GM23248 (cell line): ENCODE measurements around the gene MYO7B. TPM values are rescaled to one million over a fixed set of nuclear protein-coding genes. Genes with fewer than 3 reads are reported as not detected.

Experiments used
- DNase-seq: peaks from one replicate; pipeline ENCODE4 v3.0.0-alpha.2; 2015
- H2AFZ ChIP-seq: fragments of 200-600 bp; sonication (generic); 2 replicates; pipeline ENCODE4 v1.6.1; 2016; ENCODE audit warnings: antibody characterized with exemption
- H3F3A ChIP-seq: fragments of 200-600 bp; sonication (generic); 2 replicates; pipeline ENCODE4 v1.6.1; 2016; ENCODE audit warnings: mild to moderate bottlenecking, antibody characterized with exemption, mixed run types; ENCODE audit not compliant: insufficient read depth
- H3K27ac ChIP-seq: fragments of 200-600 bp; sonication (generic); 2 replicates; pipeline ENCODE4 v1.5.1; 2016; ENCODE audit warnings: mild to moderate bottlenecking
- H3K27me3 ChIP-seq: fragments of 200-600 bp; sonication (generic); replicated peaks from 2 replicates; pipeline ENCODE4 v1.6.1; 2016; ENCODE audit warnings: mild to moderate bottlenecking; ENCODE audit not compliant: insufficient read depth
- H3K36me3 ChIP-seq: fragments of 200-600 bp; sonication (generic); 2 replicates; pipeline ENCODE4 v1.6.1; 2016; ENCODE audit warnings: low read depth, mild to moderate bottlenecking
- H3K4me1 ChIP-seq: fragments of 200-600 bp; sonication (generic); 2 replicates; pipeline ENCODE4 v1.6.1; 2016; ENCODE audit warnings: mild to moderate bottlenecking; ENCODE audit not compliant: insufficient read depth
- H3K4me2 ChIP-seq: fragments of 200-600 bp; sonication (generic); one replicate; pipeline ENCODE4 v1.6.1; 2016; ENCODE audit warnings: mild to moderate bottlenecking; ENCODE audit not compliant: unreplicated experiment
- H3K4me3 ChIP-seq: fragments of 200-600 bp; sonication (generic); 2 replicates; pipeline ENCODE4 v1.5.1; 2016; ENCODE audit warnings: mild to moderate bottlenecking
- H3K79me2 ChIP-seq: fragments of 200-600 bp; sonication (generic); 2 replicates; pipeline ENCODE4 v1.6.1; 2016; ENCODE audit warnings: mild to moderate bottlenecking; ENCODE audit not compliant: insufficient read depth
- H3K9ac ChIP-seq: fragments of 200-600 bp; sonication (generic); 2 replicates; pipeline ENCODE4 v1.6.1; 2016; ENCODE audit warnings: mild to moderate bottlenecking
- H3K9me2 ChIP-seq: fragments of 200-600 bp; sonication (generic); 2 replicates; pipeline ENCODE4 v1.6.1; 2016; ENCODE audit warnings: mixed run types, mild to moderate bottlenecking, moderate library complexity; ENCODE audit not compliant: insufficient read depth
- H3K9me3 ChIP-seq: fragments of 200-600 bp; sonication (generic); one replicate; pipeline ENCODE4 v1.6.1; 2017; ENCODE audit warnings: low read depth
- H4K20me1 ChIP-seq: fragments of 200-600 bp; sonication (generic); 2 replicates; pipeline ENCODE4 v1.6.0; 2016; ENCODE audit not compliant: insufficient read depth
- EZH2 ChIP-seq: fragments of 200-600 bp; sonication (generic); IDR thresholded peaks from 2 replicates; pipeline ENCODE4 v1.6.1; 2018; ENCODE audit warnings: antibody characterized with exemption, mild to moderate bottlenecking; ENCODE audit not compliant: insufficient read depth, poor library complexity, severe bottlenecking
- EZH2phosphoT487 ChIP-seq: fragments of 200-600 bp; sonication (generic); IDR thresholded peaks from 2 replicates; pipeline ENCODE4 v1.6.1; 2018; ENCODE audit warnings: antibody characterized with exemption, moderate library complexity, mild to moderate bottlenecking, low read depth; ENCODE audit not compliant: insufficient read depth
- WGBS, 2 experiments: methylation state at CpG; one replicate each; pipeline ENCODE4 v1.1.6; 2015 to 2017; ENCODE audit warnings: low lambda C conversion rate in 2 of 2, low coverage in 1 of 2; ENCODE audit errors: missing lambda C conversion rate in 2 of 2; 5-methylcytosine and 5-hydroxymethylcytosine counted together
- in situ Hi-C: fragments of 300-500 bp; cut with MboI; formaldehyde crosslinking; loops from 2 replicates; pipeline ENCODE4 v1.15.0; 2020
- polyA plus RNA-seq: library from polyadenylated mRNA; unstranded; fragments of >200 nt; fragmentation: Nextera tagmentation; extraction: Ambion mirVana; gene quantifications from 2 replicates; pipeline ENCODE4 v1.2.1, GENCODE V29; 2016
- total RNA-seq: library from RNA; depleted of rRNA; stranded (reverse); fragments of >200 nt; shearing (Covaris generic); gene quantifications from 2 replicates; pipeline ENCODE4 v1.2.3, GENCODE V29; 2014

The MYO7B gene
- total and polyA plus RNA-seq, 2 experiments from 2014 or later: not detected

DNA sequence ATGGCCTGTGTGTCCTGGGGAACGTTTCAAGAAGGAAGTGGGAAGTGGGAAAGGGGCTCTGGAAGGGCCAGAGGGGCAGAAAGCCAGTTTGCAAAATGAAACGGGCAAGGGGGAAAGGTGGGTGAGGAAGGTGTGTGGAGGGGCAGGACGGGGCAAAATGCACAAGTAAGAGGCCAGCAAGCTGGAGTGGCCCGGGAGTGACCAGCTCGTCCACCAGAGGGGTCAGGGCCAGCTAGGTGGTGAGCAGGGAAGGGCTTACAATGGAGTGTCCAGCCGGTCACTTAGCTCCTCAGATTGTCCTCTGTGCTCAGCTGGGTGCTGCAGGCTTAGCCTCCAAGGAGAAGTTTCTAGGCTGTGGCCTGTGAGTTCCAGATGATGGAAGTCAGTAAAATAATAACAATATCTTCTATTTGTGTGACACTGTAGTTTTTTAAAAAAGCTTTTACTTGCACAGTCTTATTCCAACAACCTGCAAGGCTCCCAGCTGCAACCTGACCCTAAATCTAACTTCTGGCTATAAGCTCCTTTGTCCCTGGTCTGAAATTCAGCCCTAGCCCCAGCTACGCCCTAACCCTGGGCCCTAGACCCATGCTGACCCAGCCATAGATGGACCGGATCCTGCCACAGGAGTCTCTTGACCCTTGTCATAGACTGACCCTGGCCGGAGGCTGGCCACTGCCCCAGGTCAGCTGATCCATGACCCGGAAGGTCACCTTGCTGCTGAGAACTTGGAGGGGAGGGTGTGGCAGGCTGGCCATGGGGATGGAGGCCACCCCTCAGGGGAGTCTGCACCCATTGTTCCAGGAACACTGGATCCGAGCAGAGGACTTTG lies 29.2 kb downstream of the MYO7B start:
- no peaks in the 10 kb centered on the region for H3K36me3 ChIP-seq
- no peaks in the 10 kb centered on the region for H3K9me2 ChIP-seq
- H3F3A ChIP-seq: peaks cover 16% of the 10 kb centered on the region
- DNase-seq: no peak
- no peak overlapping the region for H3K4me3 ChIP-seq
- WGBS, 2 experiments: 85 to 87% methylated on average over 10 to 11 of the region's 11 CpGs
- H3K79me2 ChIP-seq: no peaks in the 10 kb centered on the region
- no peak overlapping the region for H3K4me2 ChIP-seq
- H3K27ac ChIP-seq: no peak overlapping the region
- no peaks in the 10 kb centered on the region for H3K9me3 ChIP-seq
- no peak overlapping the region for H3K9ac ChIP-seq
- no peaks in the 10 kb centered on the region for H3K27me3 ChIP-seq
- H2AFZ ChIP-seq: no peak overlapping the region
- peaks cover 35% of the 10 kb centered on the region for H3K4me1 ChIP-seq
- TF ChIP-seq EZH2 (no peak), EZH2phosphoT487 (no peak)
- in situ Hi-C loops: no loop called here
- no peaks in the 10 kb centered on the region for H4K20me1 ChIP-seq

GRCh38 chr2:127565261-127566138 lies 30.0 kb downstream of the MYO7B start:
- no peaks in the 10 kb centered on the region for H3K79me2 ChIP-seq
- 90 to 92% methylated on average over 12 of the region's 12 CpGs for WGBS, 2 experiments
- peaks cover 37% of the 10 kb centered on the region for H3K4me1 ChIP-seq
- H3K9ac ChIP-seq: no peak overlapping the region
- H3K4me3 ChIP-seq: no peak overlapping the region
- no peak for DNase-seq
- H3F3A ChIP-seq: peaks cover 24% of the 10 kb centered on the region
- no peak overlapping the region for H3K4me2 ChIP-seq
- TF ChIP-seq EZH2 (no peak), EZH2phosphoT487 (no peak)
- no peaks in the 10 kb centered on the region for H4K20me1 ChIP-seq
- no peak overlapping the region for H3K27ac ChIP-seq
- no peaks in the 10 kb centered on the region for H3K9me2 ChIP-seq
- no peak overlapping the region for H2AFZ ChIP-seq
- no peaks in the 10 kb centered on the region for H3K9me3 ChIP-seq
- no peaks in the 10 kb centered on the region for H3K27me3 ChIP-seq
- no peaks in the 10 kb centered on the region for H3K36me3 ChIP-seq
- in situ Hi-C loops: no loop called here

DNA sequence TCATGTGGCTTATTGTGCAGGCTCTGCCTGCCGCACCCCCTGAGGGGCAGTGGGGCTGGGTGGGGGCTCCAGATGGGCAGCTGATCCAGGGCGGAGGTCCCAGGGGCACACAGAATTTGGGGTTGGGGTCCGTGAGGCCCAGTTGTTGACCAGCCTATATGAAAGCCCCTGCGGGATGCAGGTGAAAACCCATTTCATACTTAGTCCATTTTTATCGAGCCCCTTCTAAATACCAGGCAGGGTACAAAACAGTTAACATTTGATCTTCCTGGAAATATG lies 30.6 kb downstream of the MYO7B start:
- Histone ChIP-seq H4K20me1 (no peaks in the 10 kb centered on the region), H3K27me3 (no peaks in the 10 kb centered on the region), H3F3A (peaks cover 20% of the 10 kb centered on the region), H3K79me2 (no peaks in the 10 kb centered on the region), H3K4me3 (no peak overlapping the region), H3K36me3 (no peaks in the 10 kb centered on the region), H3K4me2 (no peak overlapping the region), H3K9me3 (no peaks in the 10 kb centered on the region), H2AFZ (no peak overlapping the region), H3K9me2 (no peaks in the 10 kb centered on the region), H3K9ac (no peak overlapping the region), H3K27ac (no peak overlapping the region), H3K4me1 (peaks cover 37% of the 10 kb centered on the region)
- TF ChIP-seq EZH2phosphoT487 (no peak), EZH2 (no peak)
- DNase-seq: no peak
- WGBS, 2 experiments: 96 to 98% methylated on average over 5 of the region's 5 CpGs
- in situ Hi-C loops: no loop called here

DNA sequence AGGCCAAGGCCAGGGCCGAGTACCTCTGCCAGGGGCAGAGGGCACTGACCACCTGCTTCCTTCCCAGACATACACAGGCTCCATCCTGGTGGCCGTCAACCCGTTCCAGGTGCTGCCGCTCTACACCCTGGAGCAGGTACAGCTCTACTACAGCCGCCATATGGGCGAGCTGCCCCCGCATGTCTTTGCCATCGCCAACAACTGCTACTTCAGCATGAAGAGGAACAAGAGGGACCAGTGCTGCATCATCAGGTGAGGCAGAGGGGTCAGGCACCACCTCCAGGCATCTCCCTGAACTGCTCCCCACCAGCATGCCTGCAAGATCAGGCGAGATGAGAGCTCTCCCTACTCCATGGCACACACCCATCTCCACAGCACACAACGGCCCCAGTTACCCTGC lies 31.1 kb downstream of the MYO7B start:
- WGBS, 2 experiments: 93 to 95% methylated on average over 10 of the region's 10 CpGs
- Histone ChIP-seq H3K27me3 (no peaks in the 10 kb centered on the region), H3K9ac (no peak overlapping the region), H3K4me3 (no peak overlapping the region), H3F3A (peaks cover 15% of the 10 kb centered on the region), H3K79me2 (no peaks in the 10 kb centered on the region), H2AFZ (no peak overlapping the region), H3K36me3 (no peaks in the 10 kb centered on the region), H4K20me1 (no peaks in the 10 kb centered on the region), H3K9me3 (no peaks in the 10 kb centered on the region), H3K4me1 (peaks cover 34% of the 10 kb centered on the region), H3K4me2 (no peak overlapping the region), H3K9me2 (no peaks in the 10 kb centered on the region), H3K27ac (no peak overlapping the region)
- no peak for DNase-seq
- in situ Hi-C loops: no loop called here
- TF ChIP-seq EZH2phosphoT487 (no peak), EZH2 (no peak)
